Measurements from ENCODE around the gene HRH2. TPM values are rescaled to one million over a fixed set of nuclear protein-coding genes. Genes with fewer than 3 reads are reported as not detected.

Gene HRH2
- total RNA-seq, 1 experiment from 2014 or later, result 9.3 TPM

GRCh38 chr5:175670372-175670771 lies 12.5 kb downstream of the HRH2 start:
- no peak overlapping the region for H3K4me3 Mint-ChIP-seq
- H3K9me3 Mint-ChIP-seq, result no peaks in the 10 kb centered on the region
- H3K36me3 Mint-ChIP-seq, result no peaks in the 10 kb centered on the region
- no peak overlapping the region for H3K27ac Mint-ChIP-seq
- ChIA-PET POLR2A (no interaction called here), CTCF (no interaction called here)
- ATAC-seq, result no peak
- no peak for DNase-seq (ENCODE audit: low spot score)
- TF ChIP-seq ZNF232 (CRISPR knock-in tag; IDR thresholded peaks at IDR 0.05) (no peak), ZNF671 (CRISPR knock-in tag; IDR thresholded peaks at IDR 0.05) (no peak), MLX (CRISPR knock-in tag; IDR thresholded peaks at IDR 0.05) (no peak), ZNF281 (CRISPR knock-in tag; IDR thresholded peaks at IDR 0.05) (no peak), ZNF219 (CRISPR knock-in tag; IDR thresholded peaks at IDR 0.05; ENCODE audit: borderline replicate concordance) (no peak), NFE2L1 (CRISPR knock-in tag; IDR thresholded peaks at IDR 0.05) (no peak), RELA (CRISPR knock-in tag; IDR thresholded peaks at IDR 0.05; ENCODE audit: borderline replicate concordance) (no peak), HMGXB4 (CRISPR knock-in tag; IDR thresholded peaks at IDR 0.05) (no peak), PRDM15 (CRISPR knock-in tag; IDR thresholded peaks at IDR 0.05) (no peak), GTF2I (CRISPR knock-in tag; conservative IDR thresholded peaks at IDR 0.05) (no peak), NR3C1 (CRISPR knock-in tag; conservative IDR thresholded peaks at IDR 0.05; ENCODE audit: low read depth) (no peak), NR1H2 (CRISPR knock-in tag; IDR thresholded peaks at IDR 0.05) (no peak), NFYB (CRISPR knock-in tag; conservative IDR thresholded peaks at IDR 0.05; ENCODE audit: low read depth) (no peak), ELF4 (CRISPR knock-in tag; IDR thresholded peaks at IDR 0.05; ENCODE audit: low read depth) (no peak), USF2 (CRISPR knock-in tag; IDR thresholded peaks at IDR 0.05) (no peak), CTCF (IDR thresholded peaks at IDR 0.05) (no peak), ZNF425 (CRISPR knock-in tag; conservative IDR thresholded peaks at IDR 0.05) (no peak), USF1 (CRISPR knock-in tag; IDR thresholded peaks at IDR 0.05) (no peak), ZMAT4 (CRISPR knock-in tag; IDR thresholded peaks at IDR 0.05) (no peak), MXD4 (CRISPR knock-in tag; IDR thresholded peaks at IDR 0.05; ENCODE audit: borderline replicate concordance) (no peak)
- H3K4me1 Mint-ChIP-seq, result peaks cover 9% of the 10 kb centered on the region
- no peaks in the 10 kb centered on the region for H3K27me3 Mint-ChIP-seq (ENCODE audit: low read depth)

Data from WTC11 (cell line).